Measurements from ENCODE around the gene ITGAX.

ITGAX gene

GRCh38 chr16:31350275-31351005 lies 4.5 kb upstream of the ITGAX start:
- DNase-seq: peak; percentile 40

- no peak for DNase-seq
Observed at GRCh38 chr16:31351246-31351941, 3.6 kb upstream of the ITGAX start.

- DNase-seq: peak; percentile 57
Observed at GRCh38 chr16:31351942-31352325, 3.0 kb upstream of the ITGAX start.

- DNase-seq: no peak
Observed at GRCh38 chr16:31352376-31353115, 2.4 kb upstream of the ITGAX start.

- DNase-seq: no peak
Observed at GRCh38 chr16:31355431-31356100, 590 bp downstream of the ITGAX start.

- DNase-seq: no peak
Observed at GRCh38 chr16:31356566-31357323, 1.8 kb downstream of the ITGAX start.

- DNase-seq: no peak
Observed at GRCh38 chr16:31357324-31358109, 2.5 kb downstream of the ITGAX start.

- DNase-seq: no peak
Observed at GRCh38 chr16:31360251-31360650, 5.3 kb downstream of the ITGAX start.

- no peak for DNase-seq
Observed at GRCh38 chr16:31361201-31362110, 6.5 kb downstream of the ITGAX start.

- no peak for DNase-seq
Observed at GRCh38 chr16:31362476-31363405, 7.8 kb downstream of the ITGAX start.

- DNase-seq: no peak
Observed at GRCh38 chr16:31363721-31364120, 8.7 kb downstream of the ITGAX start.

GRCh38 chr16:31364421-31364820 lies 9.4 kb downstream of the ITGAX start:
- no peak for DNase-seq

- DNase-seq: peak; percentile 54
Observed at GRCh38 chr16:31365131-31365865, 10.3 kb downstream of the ITGAX start.

- DNase-seq: no peak
Observed at GRCh38 chr16:31367853-31368252, 12.9 kb downstream of the ITGAX start.

GRCh38 chr16:31371008-31371407 lies 16.0 kb downstream of the ITGAX start:
- DNase-seq: no peak

- DNase-seq: no peak
Observed at GRCh38 chr16:31371619-31372484, 16.9 kb downstream of the ITGAX start.

- DNase-seq: no peak
Observed at GRCh38 chr16:31373235-31373634, 18.3 kb downstream of the ITGAX start.

- DNase-seq: no peak
Observed at GRCh38 chr16:31375231-31375630, 20.3 kb downstream of the ITGAX start.

Data from NK-92 treated with Interleukin-12 subunit alpha and Interleukin-12 subunit beta, amount 100 ng/mL, for 24 hours (cell line).